GDM1 (cell line): Measurements from ENCODE around the gene OPRD1.
"Not testable (repeated sequence)": the region's sequence is repeated elsewhere in the genome, so short reads cannot be mapped to it uniquely, and the experiment has no call there.

Experiments
- DNase-seq: peaks from one replicate; lab custom pipeline; 2025; lab: John Stamatoyannopoulos, UW

OPRD1 gene

DNA sequence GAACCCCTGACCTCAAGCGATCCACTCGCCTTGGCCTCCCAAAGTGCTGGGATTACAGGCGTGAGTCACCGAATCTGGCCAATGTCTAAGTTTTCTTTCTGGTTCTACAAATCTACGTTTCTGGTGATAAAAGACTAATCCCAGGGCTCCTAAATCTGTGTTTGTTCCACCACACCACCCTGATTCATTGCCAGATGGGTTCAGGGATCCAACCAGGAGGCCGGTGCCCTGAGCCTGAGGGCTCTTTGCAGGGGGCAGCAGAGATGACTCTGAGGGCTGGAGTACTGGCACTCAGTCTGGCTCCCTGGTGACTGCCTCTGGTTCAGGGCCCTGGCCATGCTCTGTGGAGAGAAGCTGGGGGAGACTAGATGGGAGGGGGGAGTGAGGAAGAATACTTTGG is 10.5 kb upstream of the OPRD1 start:
- no peak for DNase-seq

DNA sequence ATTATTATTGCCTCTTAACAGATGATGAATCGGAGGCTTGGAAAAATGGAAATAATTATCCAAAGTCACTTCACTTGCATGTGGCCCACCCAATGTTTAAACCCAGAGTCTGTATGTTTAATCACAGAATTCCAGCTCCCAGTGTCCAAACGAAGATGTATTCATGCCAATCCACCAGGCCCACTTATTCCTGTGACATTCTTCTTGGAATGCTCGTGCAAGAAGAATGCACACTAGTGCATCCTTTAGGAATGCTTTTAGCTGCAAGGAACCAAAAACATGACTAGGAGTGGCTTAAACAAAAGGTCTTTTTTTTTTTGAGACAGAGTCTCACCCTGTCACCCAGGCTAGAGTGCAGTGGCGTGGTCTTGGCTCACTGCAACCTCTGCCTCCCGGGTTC is 8.9 kb upstream of the OPRD1 start:
- DNase-seq, result no peak

DNA sequence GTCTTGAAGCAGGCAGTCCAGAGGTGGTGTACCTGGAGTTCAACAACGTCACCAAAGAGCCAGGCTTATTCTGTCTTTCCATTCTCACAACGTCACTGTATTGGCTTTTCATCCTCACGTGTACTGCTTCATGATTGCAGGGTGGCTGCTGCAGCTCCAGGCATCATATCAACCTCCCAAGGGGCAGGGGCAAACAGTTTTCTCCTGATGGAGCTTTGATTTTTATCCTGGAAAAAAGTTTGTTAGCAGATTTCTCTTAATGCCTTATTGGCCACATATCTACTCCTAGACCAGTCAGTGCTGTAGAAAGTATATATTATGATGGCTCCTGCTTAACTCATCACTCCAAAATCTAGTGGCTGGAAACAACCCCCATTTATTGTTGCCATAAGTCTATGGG is 8.3 kb upstream of the OPRD1 start:
- no peak for DNase-seq

DNA sequence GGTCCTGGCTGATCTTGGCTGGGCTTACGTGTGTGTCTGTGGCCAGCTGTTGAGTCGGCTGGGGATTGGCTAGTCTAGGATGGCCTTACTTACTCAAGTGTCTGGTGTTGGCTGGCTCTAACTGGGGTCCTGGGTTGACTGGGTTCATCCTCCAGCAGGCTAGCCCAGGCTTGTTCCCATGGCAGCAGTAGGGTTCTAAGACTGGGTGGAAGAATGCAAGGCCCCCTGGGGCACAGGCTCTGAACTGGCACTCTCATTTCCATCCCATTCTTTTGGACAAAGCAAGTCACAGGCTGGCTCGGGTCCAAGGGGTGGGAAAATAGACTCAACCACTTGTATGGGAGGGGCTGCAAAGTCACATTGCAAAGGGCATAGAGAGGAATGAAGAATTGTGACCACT is 7.9 kb upstream of the OPRD1 start:
- DNase-seq, result no peak

DNA sequence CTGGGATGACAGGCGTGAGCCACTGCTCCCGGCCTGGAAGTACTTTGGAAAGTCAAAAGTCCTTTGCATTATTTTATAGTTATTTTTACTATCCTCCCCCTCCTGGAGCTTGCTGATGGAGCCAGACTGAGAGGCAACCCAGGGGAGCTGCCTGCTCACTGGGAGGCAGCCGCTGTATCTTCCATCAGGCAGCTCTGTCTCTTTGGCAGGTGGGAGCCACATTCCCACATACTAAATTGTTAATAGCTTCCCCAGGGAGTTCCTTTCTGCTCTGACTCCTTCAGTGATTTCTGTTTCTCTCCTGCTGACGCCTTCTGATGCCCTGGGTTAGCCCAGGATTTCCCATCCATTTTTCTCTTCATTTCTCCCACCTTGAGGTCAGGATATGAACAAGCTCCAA is 4.9 kb upstream of the OPRD1 start:
- no peak for DNase-seq

DNA sequence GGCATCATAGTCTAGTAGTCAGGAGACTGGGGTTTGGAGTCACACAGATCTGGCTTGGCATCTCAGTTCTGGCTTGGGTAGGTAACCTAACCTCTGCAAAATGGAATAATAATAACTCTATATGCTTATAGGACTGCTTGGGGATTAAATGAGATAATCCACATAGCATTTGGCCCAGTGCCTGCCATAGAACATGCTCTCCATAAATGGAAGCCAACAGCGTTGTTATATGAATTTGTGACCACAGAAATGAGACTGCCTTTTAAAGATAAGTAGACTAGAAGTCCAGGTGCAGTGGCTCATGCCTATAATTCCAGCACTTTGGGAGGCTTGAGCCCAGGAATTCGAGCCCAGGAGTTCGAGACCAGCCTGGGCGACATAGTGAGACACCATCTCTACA is 4.0 kb upstream of the OPRD1 start:
- DNase-seq, result no peak

DNA sequence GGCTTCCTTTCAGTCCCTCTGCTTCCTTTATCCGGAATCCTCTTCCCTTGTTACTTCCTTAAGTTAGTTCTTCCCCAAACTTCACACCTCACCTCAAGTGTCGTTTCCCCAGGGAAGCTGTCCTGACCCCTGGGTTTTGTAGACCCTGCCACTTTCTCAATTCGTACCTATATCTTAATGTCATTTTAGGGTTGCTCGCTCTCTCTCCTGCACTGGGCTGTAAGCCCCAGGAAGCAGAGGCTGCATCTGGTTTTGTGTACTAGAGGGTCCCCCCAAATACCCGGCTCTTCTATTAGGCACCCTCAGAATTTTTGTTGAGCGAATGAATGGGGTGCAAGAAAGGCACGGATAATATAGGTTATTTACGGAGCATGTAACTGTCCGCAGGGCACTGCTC is 603 bp upstream of the OPRD1 start:
- DNase-seq, result no peak

DNA sequence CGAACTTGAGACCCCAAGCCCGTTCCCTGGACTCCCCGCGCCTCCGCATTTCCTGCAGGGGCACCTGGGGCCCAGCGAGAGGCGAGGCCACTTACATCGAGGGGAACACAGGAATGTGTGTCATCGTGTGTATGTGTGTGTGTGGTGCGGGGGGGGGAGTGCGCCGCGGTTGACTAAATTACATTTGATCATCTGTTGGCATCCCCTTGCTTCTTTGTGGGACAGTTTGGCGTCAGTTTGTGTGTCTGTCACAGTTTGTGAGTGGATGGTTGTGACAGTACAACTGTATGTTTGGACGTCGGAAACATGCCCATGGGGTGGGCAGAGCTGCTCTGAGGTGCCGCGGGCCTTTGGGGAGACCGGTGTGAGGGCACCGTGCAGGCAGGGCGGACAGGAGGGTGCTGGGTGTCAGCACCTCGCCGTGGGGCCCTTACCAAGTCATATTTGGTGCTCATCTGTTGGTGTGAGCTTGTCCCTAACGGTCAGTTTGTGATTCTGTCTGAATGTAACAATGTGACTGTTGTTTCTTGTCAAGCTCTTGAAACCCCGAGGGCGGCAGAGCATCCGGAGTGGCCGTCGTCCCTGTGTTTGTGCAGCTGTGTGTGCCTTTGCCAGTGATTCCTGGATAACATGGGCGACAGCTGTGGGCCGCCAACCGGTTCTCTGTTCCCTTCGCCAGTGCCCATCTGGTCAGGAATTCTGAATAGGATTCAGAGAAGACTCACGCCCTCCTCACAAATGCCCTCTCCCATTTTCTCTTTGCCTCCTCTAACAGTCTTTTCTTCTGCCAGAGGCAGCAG is 899 bp downstream of the OPRD1 start:
- no peak for DNase-seq

DNA sequence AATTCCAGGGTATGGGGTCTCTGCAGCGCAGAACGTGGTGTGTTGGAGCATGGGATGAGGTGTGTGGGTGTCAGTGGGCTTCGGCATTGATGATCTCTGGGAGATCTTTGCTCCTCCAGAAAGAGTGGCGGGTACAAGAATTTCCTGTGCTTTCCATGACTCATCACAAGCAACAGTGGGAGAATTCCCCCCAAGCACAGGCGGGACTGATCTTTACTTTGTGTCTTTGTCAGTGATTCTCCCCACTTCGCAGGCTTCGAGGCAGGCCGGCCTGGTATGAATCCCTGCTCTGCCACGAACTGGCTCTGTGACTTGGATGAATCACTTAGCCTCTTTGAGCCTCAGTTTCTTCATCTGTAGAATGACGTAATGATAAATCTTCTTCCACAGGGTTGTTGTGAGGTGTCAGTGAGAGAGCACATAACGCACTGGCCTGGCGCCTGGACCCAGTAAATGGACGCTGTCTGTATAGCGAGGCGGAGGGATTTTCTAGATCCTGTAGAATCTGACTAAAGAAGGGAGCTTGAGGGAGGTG is 2.0 kb downstream of the OPRD1 start:
- DNase-seq, result no peak

DNA sequence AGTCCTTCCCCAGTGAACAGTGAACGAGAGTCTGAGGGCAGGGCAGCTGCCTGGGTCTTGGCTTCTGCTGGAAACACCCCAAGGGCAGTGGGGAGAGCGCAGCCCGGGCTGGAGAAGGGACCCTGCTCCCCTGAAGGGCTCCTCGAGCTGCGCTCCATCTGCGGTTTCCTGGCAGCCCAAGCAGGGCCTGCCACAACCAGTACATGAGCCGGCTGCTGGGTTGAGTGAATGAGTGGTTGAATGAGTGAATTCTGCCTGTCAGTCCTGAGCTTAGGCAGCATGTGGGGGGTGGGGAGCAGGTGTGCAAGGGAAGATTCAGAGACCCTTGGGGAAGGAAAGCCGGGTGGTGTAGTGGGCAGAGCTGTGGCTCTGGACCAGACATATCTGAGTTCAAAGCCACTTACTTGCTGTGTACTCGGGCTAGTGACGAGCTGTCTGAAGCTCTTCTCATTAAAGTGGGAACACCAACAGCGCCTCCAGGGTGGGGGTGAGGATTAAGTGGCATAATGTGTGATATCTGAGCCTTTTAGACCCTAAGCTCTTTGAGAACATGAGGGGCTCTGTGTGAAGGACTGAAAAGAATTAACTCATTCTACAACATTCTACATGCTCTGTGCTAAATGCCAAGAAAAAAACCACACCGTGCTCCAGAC is 3.7 kb downstream of the OPRD1 start:
- no peak for DNase-seq

DNA sequence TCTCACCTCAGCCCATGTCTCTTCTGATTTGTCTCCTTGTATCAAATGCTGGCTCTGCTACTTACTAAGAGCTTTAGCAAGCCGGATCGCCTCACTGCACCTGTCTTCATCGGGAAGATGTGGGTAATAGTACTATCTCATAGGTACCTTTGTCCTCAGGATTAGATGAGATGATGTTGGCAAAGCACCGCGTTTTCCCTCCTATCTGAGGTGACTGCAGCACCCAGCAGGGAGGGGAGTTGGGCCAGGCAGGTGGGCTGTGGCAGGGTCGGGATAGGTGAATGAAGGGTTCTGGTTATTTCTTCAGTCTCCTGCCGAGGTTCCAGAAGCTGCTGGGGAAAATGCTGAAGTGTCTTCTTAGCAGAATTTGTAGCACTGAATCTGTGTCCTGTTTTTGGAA is 5.2 kb downstream of the OPRD1 start:
- no peak for DNase-seq

DNA sequence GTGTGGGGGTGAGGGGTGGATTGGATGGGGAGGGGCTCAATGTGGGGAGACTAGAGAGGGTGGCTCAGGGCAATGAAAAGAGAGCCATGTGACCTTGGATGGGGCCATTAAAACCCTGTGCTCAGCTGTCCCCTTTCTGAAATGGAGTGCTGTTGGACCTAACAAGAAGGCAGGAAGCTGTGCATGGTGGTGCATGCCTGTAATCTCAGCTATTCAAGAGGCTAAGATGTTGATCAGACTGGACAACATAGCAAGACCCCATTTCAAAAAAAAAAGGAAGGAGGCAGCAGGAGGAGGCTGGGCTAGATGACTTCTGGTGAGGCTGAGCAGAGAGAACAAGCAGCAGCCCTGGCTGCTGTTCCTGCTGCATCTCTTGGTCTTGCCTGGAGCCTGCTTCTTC is 7.0 kb downstream of the OPRD1 start:
- DNase-seq, result no peak

DNA sequence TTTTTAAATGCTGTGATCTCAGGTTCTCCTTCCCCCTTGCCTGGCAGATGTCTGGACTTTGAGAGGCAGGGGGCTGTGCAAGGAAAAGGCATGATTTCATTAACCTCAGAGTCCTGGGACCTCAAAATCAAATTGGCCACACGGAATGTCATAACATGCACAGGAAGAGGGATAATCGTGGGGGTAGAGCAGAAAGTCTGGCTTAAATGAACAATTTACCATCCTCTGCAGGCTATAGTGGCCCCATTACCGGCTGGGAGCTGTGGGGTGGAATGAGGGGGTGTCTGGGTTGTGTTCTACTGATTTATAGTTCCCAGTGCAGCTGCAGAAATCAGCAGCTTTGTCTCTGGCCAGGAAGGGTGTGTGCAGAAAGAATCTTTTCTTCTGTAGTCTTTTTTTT is 10.8 kb downstream of the OPRD1 start:
- DNase-seq, result no peak

DNA sequence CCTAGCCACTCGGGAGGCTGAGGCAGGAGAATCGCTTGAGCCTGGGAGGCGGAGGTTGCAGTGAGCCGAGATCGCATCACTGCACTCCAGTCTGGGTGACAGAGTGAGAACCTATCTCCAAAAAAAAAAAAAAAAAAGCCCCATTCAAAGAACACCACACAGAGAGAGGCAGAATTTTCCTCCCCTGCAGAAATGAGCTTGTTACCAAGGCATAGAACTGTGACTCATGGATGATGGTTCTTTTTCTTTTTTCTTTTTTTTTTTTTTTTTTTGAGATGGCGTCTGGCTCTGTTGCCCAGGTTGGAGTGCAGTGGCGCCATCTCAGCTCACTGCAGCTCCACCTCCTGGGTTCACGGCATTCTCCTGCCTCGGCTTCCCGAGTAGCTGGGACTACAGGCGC is 12.1 kb downstream of the OPRD1 start:
- DNase-seq, result not testable (repeated sequence)

DNA sequence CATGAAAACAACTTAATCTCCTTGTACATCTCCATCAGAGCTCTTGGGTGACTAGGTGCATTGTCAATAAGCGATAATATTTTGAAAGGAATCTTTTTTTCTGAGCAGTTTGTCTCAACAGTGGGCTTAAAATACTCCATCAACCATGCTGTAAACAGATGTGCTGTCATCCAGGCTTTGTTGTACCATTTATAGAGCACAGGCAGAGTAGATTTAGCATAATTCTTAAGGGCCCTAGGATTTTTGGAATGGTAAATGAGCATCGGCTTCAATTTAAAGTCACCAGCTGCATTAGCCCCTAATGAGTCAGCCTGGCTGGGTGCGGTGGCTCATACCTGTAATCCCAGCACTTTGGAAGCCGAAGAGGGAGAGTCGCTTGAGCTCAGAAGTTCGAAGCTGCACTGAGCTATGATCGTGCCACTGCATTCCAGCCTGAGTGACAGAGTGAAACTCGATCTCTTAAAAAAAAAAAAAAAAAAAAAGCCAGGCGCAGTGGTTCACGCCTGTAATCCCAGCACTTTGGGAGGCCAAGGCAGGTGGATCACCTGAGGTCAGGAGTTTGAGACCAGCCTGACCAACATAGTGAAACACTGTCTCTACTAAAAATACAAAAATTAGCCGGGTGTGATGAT is 16.4 kb downstream of the OPRD1 start:
- DNase-seq, result not testable (repeated sequence)

DNA sequence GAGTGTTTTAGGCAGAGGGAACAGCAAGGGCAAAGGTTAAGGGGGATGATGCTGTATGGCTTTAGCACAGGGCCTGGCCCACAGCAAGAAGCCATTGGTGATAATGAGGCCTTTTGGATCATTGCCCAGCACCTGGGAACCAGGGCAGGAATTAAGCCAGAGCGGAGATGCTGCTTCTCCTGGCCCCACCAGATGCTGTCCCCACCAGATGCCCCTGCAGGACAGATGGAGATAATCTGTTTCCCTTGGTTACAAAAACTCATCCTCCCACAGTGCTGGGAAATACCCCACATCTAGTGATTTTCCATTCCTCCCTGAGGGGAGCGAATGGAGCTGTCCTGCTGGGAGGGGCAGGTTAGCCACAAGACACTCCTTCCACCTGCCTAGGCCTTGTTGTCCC is 18.8 kb downstream of the OPRD1 start:
- no peak for DNase-seq

DNA sequence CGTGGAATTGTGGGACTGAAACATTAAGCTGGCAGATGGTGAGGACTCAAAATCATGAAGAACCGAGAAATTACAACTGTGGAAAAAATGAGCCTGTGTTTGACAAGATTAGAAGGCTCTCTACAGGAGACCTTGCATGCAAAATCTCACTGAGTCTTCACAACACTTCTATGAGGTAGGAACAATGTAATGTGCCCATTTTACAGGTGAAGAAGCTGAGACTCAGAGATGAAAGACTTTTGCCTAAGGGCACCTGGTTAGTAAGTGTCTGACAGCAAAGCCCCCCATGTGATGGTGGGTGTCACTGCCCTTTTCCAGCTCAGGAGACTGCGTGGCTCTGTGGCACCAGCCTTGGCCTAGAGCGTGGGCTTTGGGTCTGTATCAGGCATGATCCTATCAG is 21.0 kb downstream of the OPRD1 start:
- DNase-seq, result no peak

DNA sequence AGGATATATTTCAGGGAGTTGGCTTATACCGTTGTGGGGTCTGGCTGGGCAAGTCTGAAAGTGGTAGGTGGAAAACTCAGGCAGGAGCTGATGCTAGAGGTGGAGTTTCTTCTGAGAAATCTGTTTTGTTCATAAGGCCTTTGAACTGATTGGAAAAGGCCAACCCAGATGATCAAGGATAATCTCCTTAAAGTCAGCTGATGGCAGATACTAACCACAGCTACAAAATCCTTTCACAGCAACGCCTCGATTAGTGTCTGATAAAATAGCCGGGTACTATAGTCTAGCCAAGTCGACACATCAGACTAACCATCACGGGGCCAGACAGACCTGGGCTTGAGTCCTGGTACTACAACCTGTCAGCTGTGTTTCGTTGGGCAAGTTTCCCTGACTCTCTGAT is 21.4 kb downstream of the OPRD1 start:
- DNase-seq, result no peak

DNA sequence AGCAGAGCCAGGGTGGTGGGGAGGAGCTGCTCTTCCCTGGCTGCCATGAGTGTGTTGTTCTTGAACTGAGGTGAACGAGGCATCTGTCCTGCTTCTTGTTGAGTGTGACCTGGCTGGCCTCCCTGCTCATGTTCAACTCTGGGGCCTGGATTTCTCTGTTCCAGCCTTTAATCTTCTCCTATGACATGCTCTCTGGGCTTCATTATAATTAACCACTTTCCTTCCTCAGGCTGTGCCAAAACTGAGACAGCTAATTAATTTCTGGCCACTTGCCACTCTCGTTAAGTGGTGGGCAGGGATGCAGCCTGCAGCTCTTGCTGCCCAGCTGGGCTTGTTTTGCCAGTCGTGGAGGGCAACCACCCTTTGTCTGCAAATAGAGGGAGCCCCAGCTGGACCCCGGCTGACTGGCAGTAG is 23.3 kb downstream of the OPRD1 start:
- DNase-seq, result no peak

DNA sequence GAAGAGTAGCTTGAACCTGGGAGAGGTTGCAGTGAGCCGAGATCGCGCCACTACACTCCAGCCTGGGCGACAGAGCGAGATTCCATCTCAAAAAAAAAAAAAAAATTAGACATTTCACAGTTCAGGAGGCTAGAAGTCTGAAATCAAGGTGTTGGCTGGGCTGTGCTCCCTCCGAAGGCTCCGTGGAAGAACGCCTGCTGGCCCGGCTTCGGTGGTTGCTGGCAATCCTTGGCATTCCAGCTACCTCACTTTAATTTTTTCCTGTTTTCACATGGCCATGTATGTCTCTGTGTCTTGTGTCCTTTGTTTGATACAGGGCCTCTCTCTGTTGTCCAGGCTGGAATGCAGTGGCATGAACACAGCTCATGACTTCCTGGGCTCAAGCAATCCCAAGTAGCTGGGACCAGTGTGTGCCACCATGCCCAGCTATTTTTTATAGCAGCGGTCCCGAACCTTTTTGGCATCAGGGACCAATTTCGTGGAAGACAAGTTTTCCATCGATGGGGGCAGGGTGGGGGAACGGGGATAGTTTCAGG is 24.5 kb downstream of the OPRD1 start:
- DNase-seq, result no peak

DNA sequence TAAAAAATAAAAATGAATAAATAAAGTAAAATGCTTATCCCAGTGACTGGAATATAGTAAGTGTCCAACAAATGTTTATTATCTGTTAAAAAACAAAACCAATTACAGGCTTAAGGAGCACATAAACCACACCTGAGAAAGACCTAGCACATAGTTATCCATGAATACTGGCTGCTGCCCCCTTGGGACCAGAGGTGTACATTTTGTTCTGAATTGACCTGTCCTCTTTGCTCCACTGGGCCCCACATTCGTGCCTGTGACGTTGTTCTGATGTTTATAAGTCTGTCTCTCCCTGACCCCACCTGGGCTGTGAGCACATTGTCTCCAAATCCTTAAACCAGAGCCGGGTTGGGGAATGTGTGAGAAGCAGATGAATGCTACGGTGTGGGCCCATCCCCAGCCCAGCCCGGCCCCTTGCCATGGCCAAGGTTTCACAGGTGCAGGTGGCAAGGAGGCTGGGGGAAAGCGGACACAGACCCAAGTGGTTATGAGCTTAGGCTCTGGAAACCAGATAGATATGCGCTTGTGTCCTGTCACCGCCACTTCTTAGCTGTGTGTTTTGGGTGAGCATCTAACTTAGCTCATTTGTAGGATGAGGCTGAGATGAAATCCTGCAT is 29.1 kb downstream of the OPRD1 start:
- no peak for DNase-seq

DNA sequence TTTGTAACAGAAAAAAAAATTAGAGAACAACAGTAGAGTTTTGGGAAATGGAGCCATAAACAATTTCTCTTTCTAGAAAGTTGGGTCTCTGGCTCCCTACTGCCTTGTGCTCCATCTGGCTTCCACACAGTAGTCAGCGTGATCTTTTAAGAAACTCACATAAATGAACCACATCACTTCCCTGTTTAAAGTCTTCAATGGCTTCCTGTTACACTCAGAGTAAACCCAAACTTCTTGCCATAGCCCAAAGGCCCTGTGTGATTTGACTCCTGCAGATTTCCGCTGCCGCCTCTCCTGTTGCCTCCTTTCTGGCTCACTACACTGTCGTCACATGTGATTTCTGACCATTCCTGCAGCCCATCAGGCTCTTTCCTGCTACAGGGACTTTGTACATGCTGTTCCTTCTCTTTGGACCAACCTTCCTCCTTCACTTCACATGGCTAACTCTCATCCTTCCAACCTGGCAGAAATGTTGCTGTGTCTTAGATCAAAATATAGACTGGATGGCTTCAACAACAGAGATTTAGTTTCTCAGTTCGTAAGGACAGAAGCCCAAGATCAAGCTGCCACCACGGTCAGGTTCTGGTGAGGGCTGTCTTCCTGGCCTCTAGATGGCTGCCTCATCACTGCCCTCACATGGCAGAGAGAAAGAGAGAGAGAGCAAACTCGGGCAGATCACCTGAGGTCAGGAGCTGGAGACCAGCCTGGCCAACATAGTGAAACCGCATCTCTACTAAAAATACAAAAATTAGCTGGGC is 34.0 kb downstream of the OPRD1 start:
- DNase-seq, result peak; percentile 20
